Neural cell (in vitro differentiated cells): ENCODE data around the gene LGI4.

Experiments used
- CTCF ChIP-seq: fragments of 450-650 bp; IDR thresholded peaks from 2 replicates; pipeline ENCODE4 v1.5.1; 2014; ENCODE audit warnings: antibody characterized with exemption, mild to moderate bottlenecking, moderate library complexity; ENCODE audit not compliant: poor library complexity, severe bottlenecking
- EZH2 ChIP-seq: fragments of 200-600, 300-800 bp; shearing (Covaris generic), sonication (generic); IDR thresholded peaks from 2 replicates; pipeline ENCODE4 v1.6.1; 2014; ENCODE audit warnings: antibody characterized with exemption, low read length, borderline replicate concordance, mild to moderate bottlenecking; ENCODE audit not compliant: insufficient read depth, poor library complexity, severe bottlenecking
- POLR2AphosphoS5 ChIP-seq: IDR thresholded peaks from 2 replicates; pipeline ENCODE4 v1.6.1; 2012
- RAD21 ChIP-seq: fragments of 450-650 bp; conservative IDR thresholded peaks from 2 replicates; pipeline ENCODE4 v1.6.1; 2014; ENCODE audit warnings: antibody characterized with exemption, mild to moderate bottlenecking, moderate library complexity
- REST ChIP-seq: IDR thresholded peaks from 2 replicates; pipeline ENCODE4 v1.6.1; 2012; ENCODE audit warnings: borderline replicate concordance
- TAF1 ChIP-seq: IDR thresholded peaks from 2 replicates; pipeline ENCODE4 v1.6.1; 2012; ENCODE audit warnings: low read depth

GRCh38 chr19:35164418-35164817, 29.6 kb upstream of the LGI4 start:
- TF ChIP-seq CTCF (no peak), EZH2 (no peak), RAD21 (no peak), TAF1 (no peak), REST (no peak), POLR2AphosphoS5 (no peak)
